Endothelial cell of umbilical vein (primary cell): Measurements from ENCODE around the gene FRY.

Source experiments
- CTCF ChIP-seq, 2 donors: IDR thresholded peaks; 1 replicate in 1 of 2; 2 replicates in 1 of 2; pipeline ENCODE4 v1.5.1; 2011; ENCODE audit warnings: low read length in 2 of 2, mild to moderate bottlenecking in 2 of 2, moderate library complexity in 2 of 2, control low read depth in 1 of 2, inconsistent platforms in 1 of 2, low read depth in 1 of 2; ENCODE audit not compliant: insufficient read depth in 1 of 2; ENCODE audit errors: extremely low read depth in 1 of 2
- EZH2 ChIP-seq: IDR thresholded peaks from 2 replicates; pipeline ENCODE4 v1.6.1; 2012; ENCODE audit warnings: borderline replicate concordance, low read depth, mild to moderate bottlenecking, moderate library complexity, low read length, inconsistent platforms; ENCODE audit not compliant: severe bottlenecking
- JUN ChIP-seq: IDR thresholded peaks from 2 replicates; pipeline ENCODE4 v1.6.1; 2011; ENCODE audit warnings: borderline replicate concordance, low read depth; ENCODE audit not compliant: insufficient read length, insufficient read depth
- MAX ChIP-seq: IDR thresholded peaks from 2 replicates; pipeline ENCODE4 v1.6.1; 2011; ENCODE audit not compliant: insufficient read depth, insufficient read length
- MYC ChIP-seq: IDR thresholded peaks from one replicate; pipeline ENCODE4 v1.6.1; 2011; ENCODE audit warnings: mild to moderate bottlenecking, low read depth, low read length
- POLR2AphosphoS5 ChIP-seq: IDR thresholded peaks from 2 replicates; pipeline ENCODE4 v1.6.1; 2012; ENCODE audit warnings: low read depth, mild to moderate bottlenecking, control low read depth, low read length, moderate library complexity; ENCODE audit not compliant: insufficient read depth

DNA sequence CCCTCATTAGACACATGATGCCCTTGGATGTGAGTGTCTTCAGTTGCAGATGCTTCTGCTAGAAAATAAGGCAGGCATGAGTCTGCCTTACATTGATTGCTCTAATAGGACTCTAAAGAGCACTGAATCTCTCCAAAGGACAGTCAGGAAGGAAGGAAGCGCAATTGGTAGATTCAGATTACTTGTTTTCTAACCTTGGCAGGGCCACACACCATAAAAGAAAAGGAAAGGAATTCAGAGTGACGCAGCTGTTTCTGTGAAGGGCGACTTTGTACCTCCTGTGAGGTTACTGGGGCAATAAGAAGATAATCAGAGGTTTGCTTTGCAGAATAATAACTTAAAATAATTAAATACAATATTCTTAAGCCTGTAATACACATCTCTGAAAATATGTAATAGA lies 48.0 kb downstream of the FRY start:
- TF ChIP-seq POLR2AphosphoS5 (no peak), MAX (no peak), CTCF (IDR thresholded peaks at IDR 0.05; ENCODE audit: extremely low read depth in 1 of 2, insufficient read depth in 1 of 2, low read depth in 1 of 2, low read length in 2 of 2) (no peak), EZH2 (no peak), JUN (no peak), MYC (no peak)
